Measurements from ENCODE around the gene CFDP1.

The CFDP1 gene

GRCh38 chr16:75252946-75253911 is 180.1 kb downstream of the CFDP1 start:
- peak in 20 of 51 donors; percentile 17 to 58 (median 32) for DNase-seq

- DNase-seq: peak in 1 of 51 donors; percentile 66
Measured at GRCh38 chr16:75252049-75252864, 181.0 kb downstream of the CFDP1 start.

DNA sequence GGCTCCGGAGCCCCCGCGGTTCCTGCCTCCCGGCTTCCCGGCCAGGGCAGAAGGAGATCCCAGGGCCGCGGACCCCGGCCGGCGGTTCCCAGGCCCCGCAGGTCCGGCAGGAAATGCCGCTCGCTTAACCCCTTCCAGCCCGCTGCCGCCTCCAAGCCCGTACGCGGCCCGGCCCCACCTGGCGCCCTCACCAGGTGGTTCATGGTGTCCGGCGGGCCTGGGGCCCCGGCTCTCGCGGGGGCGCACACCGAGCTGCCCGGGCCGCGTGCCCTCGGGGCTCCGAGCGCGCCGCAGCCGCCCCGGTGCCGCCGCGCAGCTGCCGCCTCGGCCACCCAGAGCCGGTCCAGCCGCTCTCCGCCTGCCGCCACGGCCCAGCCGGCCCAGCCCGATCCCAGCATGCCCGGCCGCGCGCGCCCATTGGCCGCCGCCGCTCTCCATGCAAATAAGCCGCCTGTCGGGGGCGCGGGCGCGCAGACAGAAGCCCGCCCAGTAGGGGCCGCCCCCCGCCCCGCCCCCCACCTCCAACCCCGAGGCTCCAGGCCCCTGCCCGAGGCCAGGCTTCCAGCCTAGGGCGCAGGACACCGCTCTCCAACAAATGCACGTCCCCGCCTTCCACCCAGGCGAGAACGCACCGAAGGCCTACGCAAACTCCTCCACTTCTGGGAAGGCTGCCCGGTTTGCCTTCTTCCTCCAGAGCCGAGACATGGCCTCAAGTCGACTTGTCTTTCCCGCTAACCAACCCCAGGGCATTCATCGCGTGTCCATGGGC is 181.8 kb downstream of the CFDP1 start, which contains the start of gene BCAR1:
Gene BCAR1 (minus strand): TSS at position 345 of the 769 bp plus-strand sequence. CDS start 142 bp downstream, at position 203.
- DNase-seq: peak in 49 of 51 donors; percentile 43 to 93 (median 83)

GRCh38 chr16:75250809-75251279 is 182.5 kb downstream of the CFDP1 start:
- DNase-seq: peak in 9 of 51 donors; percentile 35 to 57 (median 53)

DNA sequence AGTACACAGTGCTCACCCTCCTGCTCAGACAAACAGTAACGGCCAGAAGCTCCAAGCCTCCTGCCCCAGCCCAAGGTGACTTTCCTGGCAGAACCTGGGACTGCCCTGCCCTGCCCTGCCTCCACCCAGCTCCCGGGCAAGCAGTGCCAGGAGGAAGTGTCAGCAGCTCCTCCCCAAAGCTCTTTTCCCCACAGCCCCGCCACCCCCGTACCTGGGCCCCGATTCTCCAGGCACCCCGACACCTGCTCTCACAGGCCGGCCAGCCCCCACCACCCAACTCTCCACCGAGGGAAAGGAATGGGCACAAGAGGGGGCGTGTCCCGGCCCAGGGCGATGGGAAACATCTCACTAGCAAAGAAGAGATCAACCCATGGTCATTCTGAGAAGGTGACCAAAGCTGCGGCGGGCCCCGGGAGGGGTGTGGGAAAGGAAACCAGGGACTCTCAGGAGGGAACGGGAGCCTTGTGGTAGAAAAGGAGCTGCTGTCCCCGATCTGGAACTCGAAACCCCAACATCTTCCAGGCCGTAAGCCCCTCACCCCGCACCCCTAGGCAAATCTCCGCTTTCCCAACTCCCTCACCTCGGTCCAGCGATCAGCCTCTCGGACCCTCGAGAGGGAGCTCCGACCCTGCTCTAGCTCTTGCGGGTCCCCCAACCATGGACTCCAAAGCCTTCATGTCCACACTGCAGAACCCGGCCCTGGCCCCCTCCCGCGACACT is 183.1 kb downstream of the CFDP1 start:
- DNase-seq: peak in 6 of 51 donors; percentile 14 to 53 (median 30)

DNA sequence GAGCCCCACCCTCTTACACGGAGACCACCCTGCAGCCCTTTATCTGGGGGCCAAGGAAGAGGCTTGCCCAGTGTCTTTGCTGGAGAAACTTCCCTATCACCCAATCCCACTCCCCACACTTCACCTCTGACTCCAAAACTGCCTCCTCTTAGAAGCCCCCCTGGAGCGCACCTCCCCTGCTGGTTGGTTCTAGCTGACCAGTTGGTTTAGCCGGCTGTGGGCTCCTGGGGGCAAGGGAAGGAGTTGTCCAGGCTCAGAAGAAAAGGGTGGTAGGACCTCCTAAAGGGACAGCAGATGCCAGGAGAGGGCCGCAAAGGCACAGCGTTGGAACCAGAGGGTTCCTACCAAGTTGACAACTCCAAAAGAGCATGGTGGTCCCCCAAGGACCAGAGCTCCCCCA is 183.9 kb downstream of the CFDP1 start:
- DNase-seq: no peak

DNA sequence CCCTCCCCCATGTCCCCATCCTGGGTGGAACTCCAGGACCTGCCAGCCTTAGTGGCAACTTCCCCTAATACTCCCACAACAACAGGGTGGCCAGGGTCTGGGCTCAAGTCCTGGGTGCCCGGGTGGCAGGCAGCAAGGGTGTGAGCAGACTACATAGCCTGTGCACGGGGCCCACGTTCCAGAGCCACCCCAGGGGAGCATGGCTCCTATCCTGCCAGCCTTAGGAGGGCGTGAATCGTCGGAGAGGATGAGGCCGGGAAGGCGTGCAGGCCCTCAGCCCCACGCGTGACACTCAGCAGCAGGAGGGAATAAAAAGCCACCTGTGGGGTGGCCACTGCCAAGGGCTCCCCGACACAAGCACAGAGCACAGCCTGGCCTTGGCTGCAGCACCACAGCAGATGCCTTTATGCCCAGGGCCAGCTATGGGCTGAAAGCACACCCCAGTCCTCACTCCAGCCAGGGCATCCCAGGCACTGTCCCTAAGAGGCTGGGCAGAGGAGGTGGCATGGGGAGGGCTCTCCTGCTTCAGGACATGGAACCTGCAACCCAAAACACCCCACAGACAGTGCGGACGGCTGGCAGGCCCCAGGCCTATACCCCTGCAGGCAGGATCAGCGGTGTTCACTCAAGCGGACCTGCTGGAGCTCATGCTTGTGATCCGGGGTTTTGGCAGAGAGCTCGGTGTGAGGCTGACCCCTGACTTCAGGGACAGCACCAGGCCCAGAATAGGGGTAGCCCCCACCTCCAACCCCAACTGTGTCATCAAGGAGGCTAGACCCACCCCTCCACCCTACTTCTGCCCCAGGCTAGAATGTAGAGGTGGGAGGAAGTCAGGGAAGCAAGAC is 184.5 kb downstream of the CFDP1 start:
- DNase-seq: peak in 13 of 51 donors; percentile 10 to 48 (median 34)

GRCh38 chr16:75248142-75248535 is 185.2 kb downstream of the CFDP1 start:
- peak in 41 of 51 donors; percentile 19 to 84 (median 61) for DNase-seq

- peak in 44 of 51 donors; percentile 14 to 92 (median 74) for DNase-seq
Measured at GRCh38 chr16:75247249-75247648, 186.1 kb downstream of the CFDP1 start.

GRCh38 chr16:75246504-75247205 is 186.6 kb downstream of the CFDP1 start:
- no peak for DNase-seq

DNA sequence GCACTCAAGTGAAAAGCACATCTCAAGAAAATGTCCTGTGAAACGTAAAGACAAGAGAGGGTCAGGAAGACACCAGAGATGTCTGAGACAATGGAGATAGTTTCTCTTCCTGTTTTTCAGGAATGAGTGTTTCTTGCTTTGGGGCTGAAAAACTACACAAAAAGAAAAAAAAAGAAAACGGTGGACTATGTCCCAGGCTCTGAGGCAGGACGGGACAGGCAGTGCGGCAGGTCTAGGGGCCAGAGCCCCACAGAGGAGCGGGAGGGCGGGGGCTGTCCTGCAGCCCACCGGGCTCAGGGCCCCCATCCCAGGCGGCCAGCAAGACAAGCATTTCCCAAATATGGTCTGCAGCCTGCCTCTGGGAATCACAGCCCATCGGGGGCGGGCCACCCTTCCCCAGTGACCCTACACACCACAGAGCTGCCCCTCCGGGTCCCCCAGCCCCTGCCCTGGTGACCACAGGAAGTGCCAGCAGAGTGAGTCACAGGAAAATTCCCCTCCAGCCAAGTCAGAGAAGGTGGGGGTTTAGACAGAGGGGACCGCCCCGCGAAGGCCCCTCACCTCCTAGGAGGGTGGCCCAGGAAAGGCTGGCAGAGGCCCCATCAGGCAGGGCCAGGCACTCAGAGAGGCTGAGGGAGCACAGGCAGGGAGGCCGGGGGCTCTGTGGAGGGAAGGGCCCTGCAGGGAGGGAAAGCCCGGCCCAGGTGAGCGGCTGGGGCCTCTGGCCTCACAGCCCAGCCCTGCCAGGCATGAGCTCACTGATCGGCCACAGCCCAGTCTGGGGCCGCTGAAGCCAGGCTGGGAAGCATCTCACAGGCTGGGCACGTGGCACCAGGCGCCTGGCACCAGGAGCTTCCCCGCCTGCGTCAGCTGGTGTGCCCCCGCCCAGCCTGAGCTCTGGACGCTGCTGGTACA is 188.2 kb downstream of the CFDP1 start:
- peak; percentile 39 to 98 (median 91) for DNase-seq

DNA sequence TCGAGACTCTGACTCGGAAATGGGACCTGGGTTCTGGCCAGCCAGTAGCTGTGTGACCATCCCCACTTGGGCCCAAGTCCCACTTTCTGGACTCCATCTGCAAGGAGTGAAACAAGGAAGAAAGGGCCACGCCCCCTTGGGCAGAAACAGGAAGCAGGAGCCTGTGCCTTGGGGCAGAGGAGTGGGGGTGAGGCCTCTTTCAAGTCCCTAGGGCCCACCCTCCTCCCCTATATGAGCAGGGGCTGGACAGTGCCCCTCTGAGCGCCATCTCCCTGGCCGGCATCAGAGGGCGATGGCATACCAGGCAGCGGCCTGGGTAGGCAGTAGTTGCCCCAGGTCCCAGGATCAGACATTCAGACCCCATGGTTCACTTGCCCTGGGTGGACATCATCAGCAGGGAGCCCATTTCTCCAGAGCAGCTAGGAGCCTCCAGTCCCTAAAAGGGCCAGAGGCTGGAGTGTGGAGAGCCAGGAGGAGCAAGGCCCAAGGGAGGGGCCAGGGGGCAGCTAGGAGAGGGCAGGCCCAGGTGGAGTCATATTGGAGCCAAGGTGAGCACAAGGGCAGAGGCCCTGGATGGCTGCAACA is 189.0 kb downstream of the CFDP1 start:
- DNase-seq: peak in 13 of 51 donors; percentile 11 to 44 (median 28)
